ENCODE results near the gene KCNJ9.

GRCh38 chr1:160093069-160093395 lies 11.7 kb downstream of the KCNJ9 start:
- TF ChIP-seq, protein P1, sequence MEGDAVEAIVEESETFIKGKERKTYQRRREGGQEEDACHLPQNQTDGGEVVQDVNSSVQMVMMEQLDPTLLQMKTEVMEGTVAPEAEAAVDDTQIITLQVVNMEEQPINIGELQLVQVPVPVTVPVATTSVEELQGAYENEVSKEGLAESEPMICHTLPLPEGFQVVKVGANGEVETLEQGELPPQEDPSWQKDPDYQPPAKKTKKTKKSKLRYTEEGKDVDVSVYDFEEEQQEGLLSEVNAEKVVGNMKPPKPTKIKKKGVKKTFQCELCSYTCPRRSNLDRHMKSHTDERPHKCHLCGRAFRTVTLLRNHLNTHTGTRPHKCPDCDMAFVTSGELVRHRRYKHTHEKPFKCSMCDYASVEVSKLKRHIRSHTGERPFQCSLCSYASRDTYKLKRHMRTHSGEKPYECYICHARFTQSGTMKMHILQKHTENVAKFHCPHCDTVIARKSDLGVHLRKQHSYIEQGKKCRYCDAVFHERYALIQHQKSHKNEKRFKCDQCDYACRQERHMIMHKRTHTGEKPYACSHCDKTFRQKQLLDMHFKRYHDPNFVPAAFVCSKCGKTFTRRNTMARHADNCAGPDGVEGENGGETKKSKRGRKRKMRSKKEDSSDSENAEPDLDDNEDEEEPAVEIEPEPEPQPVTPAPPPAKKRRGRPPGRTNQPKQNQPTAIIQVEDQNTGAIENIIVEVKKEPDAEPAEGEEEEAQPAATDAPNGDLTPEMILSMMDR (IDR thresholded peaks at IDR 0.05; ENCODE audit: extremely low read depth in 1 of 2, insufficient read depth in 1 of 2, low read depth in 1 of 2, low read length in 2 of 2) = no peak
- TF ChIP-seq EZH2 (IDR thresholded peaks at IDR 0.05; ENCODE audit: borderline replicate concordance, low read depth, low read length, severe bottlenecking) = no peak
- TF ChIP-seq JUN (IDR thresholded peaks at IDR 0.05; ENCODE audit: borderline replicate concordance, insufficient read depth, insufficient read length, low read depth) = no peak
- TF ChIP-seq POLR2A (IDR thresholded peaks at IDR 0.05; ENCODE audit: low read depth, low read length) = no peak
- TF ChIP-seq MAX (IDR thresholded peaks at IDR 0.05; ENCODE audit: insufficient read depth, insufficient read length) = no peak
- no peak for TF ChIP-seq POLR2AphosphoS5 (IDR thresholded peaks at IDR 0.05; ENCODE audit: insufficient read depth, low read depth, low read length)
